Fibroblast of upper back skin (primary cell): Measurements from ENCODE around the gene MAD1L1.
"Not testable (repeated sequence)": the region's sequence is repeated elsewhere in the genome, so short reads cannot be mapped to it uniquely, and the experiment has no call there.

Experiments
- DNase-seq: peaks from one replicate; pipeline ENCODE4 v3.0.0-alpha.2; 2013

MAD1L1 gene

GRCh38 chr7:2171855-2172254, 60.9 kb downstream of the MAD1L1 start:
- DNase-seq: no peak

DNA sequence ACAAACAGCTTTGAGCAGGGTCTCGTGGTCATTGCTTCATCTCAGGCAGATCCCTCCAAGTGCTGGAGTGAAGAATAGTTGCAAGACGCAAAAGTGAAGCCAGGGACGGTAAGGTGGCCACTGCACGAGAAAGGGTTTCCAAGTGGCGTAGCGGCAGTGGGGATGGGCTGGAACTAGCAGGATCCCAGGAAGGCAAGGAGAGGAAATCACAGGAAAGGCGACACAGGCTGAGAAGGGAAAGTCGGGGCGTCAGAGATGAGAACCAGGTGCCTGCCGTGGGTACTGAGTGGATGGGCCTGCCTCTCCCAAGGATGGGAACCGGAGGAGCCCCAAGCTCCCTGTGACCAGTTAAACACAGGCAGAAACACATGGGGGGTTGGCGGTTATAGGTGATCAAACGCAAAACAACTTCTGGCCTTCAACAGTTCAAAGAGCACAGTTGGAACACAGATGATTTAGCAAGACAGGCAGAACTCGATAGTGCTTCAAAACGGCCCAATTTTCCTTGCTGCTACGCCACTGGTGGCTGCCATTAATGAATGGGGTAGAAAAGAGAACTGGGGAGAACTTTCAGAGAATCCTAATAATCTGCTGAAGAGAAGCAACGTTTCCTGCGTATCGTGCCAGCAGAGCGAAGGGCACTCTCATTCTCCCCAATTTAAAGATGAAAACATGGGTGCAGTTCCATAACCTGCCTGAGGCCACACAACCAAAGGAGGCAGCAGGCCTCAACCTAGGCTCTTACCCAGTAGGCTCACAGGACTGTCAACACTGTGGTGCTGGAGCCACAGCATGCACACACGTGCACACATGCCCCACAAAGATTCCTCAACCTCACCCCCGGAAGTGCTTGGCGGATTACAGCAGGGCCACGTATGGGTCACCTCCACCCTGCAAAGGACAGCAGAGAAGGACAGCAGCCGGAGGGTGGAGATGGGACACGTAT, 61.9 kb downstream of the MAD1L1 start:
- DNase-seq: no peak

- DNase-seq: no peak
Measured at GRCh38 chr7:2169923-2170575, 62.7 kb downstream of the MAD1L1 start.

GRCh38 chr7:2168615-2169311, 64.0 kb downstream of the MAD1L1 start:
- no peak for DNase-seq

GRCh38 chr7:2166625-2167280, 66.0 kb downstream of the MAD1L1 start:
- DNase-seq: no peak

DNA sequence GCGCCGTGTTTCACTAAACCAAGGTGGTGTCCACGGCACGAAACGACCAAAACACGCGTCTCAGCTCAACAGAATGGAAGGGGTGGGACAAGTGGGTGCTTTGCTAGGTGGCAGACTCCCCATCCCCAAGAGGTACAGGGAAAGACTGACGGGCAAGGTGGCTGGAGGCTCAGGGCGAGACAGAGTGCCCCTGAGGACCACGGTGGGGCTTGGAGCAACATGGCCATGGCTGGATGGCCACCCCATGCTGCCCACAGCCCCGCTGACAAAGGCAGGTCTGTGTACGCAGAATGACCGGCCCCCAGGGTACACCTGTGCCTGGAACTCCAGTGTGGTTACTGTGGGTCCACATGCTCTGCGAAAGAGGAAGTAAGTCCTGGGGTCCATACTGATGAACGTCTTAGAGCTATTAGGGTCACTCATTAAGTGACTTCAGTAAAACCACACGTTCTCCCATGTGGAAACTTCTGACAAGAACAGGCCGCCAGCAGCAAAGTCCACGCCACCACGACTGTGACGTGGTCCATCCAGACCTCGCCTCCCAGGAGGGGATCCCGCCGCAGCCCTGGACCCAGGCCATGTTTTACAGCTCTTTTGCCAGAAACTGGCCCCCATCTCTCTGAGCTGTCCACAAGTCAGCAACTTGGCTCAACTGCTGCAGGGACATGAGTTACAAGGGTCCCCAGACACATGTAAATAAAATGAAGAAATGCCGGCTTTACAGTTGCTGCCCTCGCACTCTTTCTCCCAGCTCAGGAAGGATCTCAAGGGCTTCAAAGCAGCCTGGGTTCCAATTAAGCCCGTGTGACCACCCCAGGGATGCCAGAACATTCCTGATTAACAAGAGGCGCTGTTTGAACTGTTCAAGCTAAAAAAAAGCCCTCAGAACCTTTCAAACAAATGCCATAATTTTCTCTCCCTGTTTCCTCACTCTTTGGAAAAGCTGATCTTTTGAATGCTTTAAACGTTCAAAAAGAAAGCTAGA, 66.8 kb downstream of the MAD1L1 start:
- peak; percentile 25 for DNase-seq

DNA sequence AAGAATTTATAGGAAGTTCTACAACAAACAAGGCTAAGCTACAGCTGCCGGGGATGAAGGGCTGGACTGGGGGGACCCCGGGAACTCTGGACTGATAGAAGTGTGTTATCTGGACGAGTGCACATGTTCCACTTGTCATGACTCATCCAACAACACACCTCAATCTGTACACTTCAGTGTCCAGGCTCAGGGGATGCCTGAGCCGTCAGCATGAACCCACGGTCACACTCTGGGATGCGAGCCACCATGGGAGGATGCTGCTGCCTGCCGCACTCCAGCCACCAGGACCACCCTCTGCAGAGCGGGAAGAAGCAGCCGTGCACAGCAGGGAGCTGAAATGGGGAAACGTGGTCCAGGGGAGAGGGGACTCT, 67.5 kb downstream of the MAD1L1 start:
- no peak for DNase-seq

DNA sequence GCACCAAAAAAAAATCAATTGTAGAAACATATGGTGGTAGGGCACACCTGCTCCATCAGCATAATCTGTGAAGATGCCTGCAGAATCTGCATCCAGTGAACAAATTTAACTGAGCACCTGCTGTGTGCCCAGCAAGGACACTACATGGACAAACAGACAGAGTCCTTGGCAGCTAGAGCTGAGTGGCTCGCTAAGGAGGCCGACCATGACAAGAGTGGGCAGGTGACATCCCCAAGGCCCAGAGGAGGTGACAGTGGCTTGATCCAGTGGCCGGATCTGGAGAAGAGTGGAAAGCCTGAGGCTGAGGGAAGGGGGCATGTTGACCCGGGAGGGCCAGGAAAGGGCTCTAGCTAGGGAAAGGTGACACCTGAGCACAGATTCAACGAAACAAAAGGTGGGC, 68.1 kb downstream of the MAD1L1 start:
- DNase-seq: no peak

DNA sequence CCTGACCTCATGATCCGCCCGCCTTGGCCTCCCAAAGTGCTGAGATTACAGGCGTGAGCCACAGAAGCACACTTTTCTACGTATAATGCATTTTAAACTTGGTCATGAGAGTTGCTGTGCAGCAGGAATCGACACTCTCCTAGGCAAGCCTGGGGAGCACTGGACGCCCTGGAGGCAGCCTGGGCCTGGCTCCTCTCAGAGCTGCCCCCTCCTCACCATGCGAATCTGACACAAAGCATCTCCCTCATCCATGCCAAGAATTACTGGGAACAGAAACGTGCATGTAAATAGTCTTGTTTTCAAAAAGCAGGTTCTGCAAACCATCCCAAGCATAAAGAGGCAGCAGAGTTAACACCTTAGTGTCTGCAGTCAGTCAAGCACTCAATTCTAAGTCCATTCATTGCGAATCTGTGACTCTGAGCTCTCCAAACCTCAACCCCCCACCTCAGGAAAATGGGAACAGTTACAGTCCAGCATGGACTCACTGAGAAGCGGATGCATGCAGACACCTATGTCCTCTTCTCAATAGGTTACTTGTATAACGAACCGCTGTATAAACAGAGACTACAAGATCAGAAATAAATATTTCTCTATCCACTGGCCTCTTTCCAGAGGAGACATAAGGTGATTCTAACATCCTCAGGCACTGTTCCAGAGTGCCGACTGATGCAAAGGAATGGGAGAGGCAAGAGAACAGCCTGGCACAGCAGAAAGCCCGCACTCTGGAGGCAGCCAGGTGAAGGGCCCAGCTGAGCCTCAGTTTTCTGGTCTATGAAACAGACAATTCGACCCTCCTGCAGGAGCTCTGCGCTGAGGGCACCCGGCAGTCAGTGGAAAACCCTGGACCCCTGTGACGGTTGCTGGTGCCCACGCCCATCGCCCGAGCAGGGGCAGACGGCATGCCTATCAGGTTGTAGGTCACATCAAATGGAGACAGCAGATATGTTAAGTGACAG, 68.9 kb downstream of the MAD1L1 start:
- no peak for DNase-seq

DNA sequence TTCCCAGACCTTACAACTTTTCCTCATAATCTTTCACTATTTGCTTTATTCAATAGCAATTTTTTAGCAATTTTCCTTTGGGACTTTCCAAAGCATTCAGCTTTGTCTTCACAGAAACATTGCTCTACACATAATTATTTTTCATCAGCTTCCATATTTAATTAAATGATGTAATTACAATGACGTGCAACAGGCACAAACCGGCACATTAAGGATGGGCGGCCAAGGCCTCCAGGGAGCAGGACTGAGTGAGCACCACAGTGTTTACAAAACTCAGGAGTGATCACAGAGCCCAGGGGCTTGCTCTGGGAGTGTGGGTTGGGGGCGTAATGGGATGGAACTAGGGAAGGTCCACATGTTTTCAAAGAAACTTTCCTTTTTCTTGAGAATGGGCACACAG, 69.8 kb downstream of the MAD1L1 start:
- no peak for DNase-seq

GRCh38 chr7:2162004-2162902, 70.5 kb downstream of the MAD1L1 start:
- DNase-seq: not testable (repeated sequence)

DNA sequence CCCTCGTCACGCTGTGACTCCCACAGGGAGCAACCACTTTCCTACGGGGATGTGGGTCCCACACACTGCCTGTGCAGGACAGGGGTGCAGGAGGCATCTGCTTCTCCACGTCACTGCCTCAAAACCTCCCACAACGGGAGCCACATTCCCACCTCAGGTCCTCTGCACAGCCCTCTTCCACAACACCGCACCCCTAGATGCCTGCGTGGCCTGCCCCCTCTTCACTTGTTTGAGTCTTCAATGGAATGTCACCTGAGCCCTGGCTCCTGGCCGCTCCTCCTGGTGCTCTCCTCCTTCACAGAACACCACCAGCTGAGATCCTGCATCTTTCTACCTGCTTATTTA, 73.6 kb downstream of the MAD1L1 start:
- no peak for DNase-seq

GRCh38 chr7:2158331-2159175, 74.2 kb downstream of the MAD1L1 start:
- DNase-seq: no peak

DNA sequence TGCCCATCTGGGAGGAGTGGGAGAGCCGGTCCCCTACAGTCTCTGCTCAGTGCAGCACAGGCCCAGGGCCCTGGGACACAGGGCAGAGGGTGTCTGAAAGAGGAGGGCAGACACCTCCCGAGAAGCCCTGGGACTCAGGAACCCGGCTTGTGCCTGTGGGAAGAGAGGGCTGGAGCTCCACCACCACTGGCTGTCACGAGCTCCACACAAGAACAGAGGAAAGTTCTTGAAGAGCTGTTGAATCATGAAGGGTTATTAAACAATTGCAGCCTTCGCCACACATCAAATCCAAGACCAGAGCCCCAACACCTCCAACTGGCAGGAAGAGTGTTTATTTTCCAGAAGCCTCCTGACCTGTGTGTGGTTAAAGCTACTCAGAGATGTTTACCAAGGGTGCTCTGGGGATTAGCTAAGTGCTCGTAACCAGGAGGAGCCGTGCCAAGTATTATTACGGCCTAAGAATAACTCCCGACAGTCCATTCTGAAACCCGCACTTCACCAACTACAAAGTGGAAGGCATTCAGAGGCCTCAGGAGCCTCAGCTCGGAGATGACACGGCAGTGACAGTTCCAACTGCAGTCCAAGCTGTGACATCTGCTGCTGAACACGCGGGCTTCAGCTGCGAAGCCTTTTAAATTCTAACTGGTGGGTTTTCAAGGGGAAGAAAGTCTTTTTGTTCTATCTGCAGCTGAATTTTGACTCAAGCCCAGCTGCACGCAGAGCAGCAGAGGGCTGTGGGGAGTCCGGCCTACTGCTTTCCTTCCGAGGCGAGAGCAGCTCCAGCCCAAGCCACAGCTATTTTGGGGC, 75.1 kb downstream of the MAD1L1 start:
- DNase-seq: peak; percentile 81

GRCh38 chr7:2156756-2157472, 75.8 kb downstream of the MAD1L1 start:
- no peak for DNase-seq

GRCh38 chr7:2154831-2155230, 77.9 kb downstream of the MAD1L1 start:
- DNase-seq: no peak

GRCh38 chr7:2154121-2154520, 78.6 kb downstream of the MAD1L1 start:
- DNase-seq: no peak
